Endodermal cell (in vitro differentiated cells): ENCODE data around the gene ZCWPW2. TPM values are rescaled to one million over a fixed set of nuclear protein-coding genes. Genes with fewer than 3 reads are reported as not detected.

Experiments
- DNase-seq: peaks from one replicate; pipeline ENCODE4 v3.0.0-alpha.2; 2017
- H3K27ac ChIP-seq: 2 replicates; pipeline ENCODE4 v1.5.1; 2013; ENCODE audit warnings: mild to moderate bottlenecking, low read depth, low read length, moderate library complexity
- H3K27me3 ChIP-seq: 2 replicates; pipeline ENCODE4 v1.6.1; 2013; ENCODE audit warnings: mild to moderate bottlenecking, low read length, moderate library complexity; ENCODE audit not compliant: insufficient read depth, control insufficient read depth, poor library complexity, severe bottlenecking
- H3K36me3 ChIP-seq: 2 replicates; pipeline ENCODE4 v1.7.0; 2013; ENCODE audit warnings: mild to moderate bottlenecking, low read length, moderate library complexity; ENCODE audit not compliant: control insufficient read depth, insufficient read depth
- H3K4me1 ChIP-seq: one replicate; pipeline ENCODE4 v1.7.0; 2013; ENCODE audit warnings: low read length; ENCODE audit not compliant: control insufficient read depth, insufficient read depth
- H3K4me3 ChIP-seq: 2 replicates; pipeline ENCODE4 v1.5.1; 2013; ENCODE audit warnings: mild to moderate bottlenecking, low read length, moderate library complexity
- H3K9ac ChIP-seq: 2 replicates; pipeline ENCODE4 v1.6.1; 2013; ENCODE audit warnings: mild to moderate bottlenecking, low read length, moderate library complexity; ENCODE audit not compliant: poor library complexity, severe bottlenecking; ENCODE audit errors: extremely low read depth
- H3K9me3 ChIP-seq: 2 replicates; pipeline ENCODE4 v1.6.1; 2013; ENCODE audit warnings: mild to moderate bottlenecking, low read length, moderate library complexity; ENCODE audit not compliant: control insufficient read depth
- H3K27ac Mint-ChIP-seq: 2 replicates; pipeline ENCODE4 v1.8.0; 2020; ENCODE audit warnings: mixed read lengths
- H3K27me3 Mint-ChIP-seq: 2 replicates; pipeline ENCODE4 v1.8.0; 2021; ENCODE audit warnings: mild to moderate bottlenecking, mixed read lengths; ENCODE audit not compliant: insufficient read depth
- H3K36me3 Mint-ChIP-seq: 2 replicates; pipeline ENCODE4 v1.8.0; 2020; ENCODE audit warnings: low read depth, mixed read lengths
- H3K4me1 Mint-ChIP-seq: 2 replicates; pipeline ENCODE4 v1.8.0; 2020; ENCODE audit warnings: mixed read lengths
- H3K4me3 Mint-ChIP-seq: 2 replicates; pipeline ENCODE4 v1.8.0; 2020; ENCODE audit warnings: mild to moderate bottlenecking, moderate library complexity, mixed read lengths
- H3K9me3 Mint-ChIP-seq: 2 replicates; pipeline ENCODE4 v1.8.0; 2020; ENCODE audit warnings: mild to moderate bottlenecking, mixed read lengths
- WGBS, 2 experiments: methylation state at CpG; one replicate each; pipeline versions ENCODE4 v1.1.5 to v1.1.7; 2013; ENCODE audit warnings: missing lambda C conversion rate in 2 of 2, mixed read lengths in 1 of 2; ENCODE audit not compliant: insufficient coverage in 1 of 2, insufficient read length in 1 of 2; 5-methylcytosine and 5-hydroxymethylcytosine counted together
- long read RNA-seq, 4 experiments: library from polyadenylated mRNA in 2 of 4; library from RNA in 1 of 4; library from capped mRNA in 1 of 4; stranded (forward) in 3 of 4; unstranded in 1 of 4; transcript quantifications; one replicate each; pipeline ENCODE4 v2.0.0, GENCODE V29; 2020 to 2021; ENCODE audit warnings: inconsistent platforms in 1 of 4
- polyA plus RNA-seq, 2 experiments: library from polyadenylated mRNA; stranded (reverse); fragments of 50-300 nt; gene quantifications; one replicate each; pipeline ENCODE4 v1.2.3, GENCODE V29; 2013
- total RNA-seq, 2 donors: library from RNA; stranded (reverse); fragmentation: NEBNext Ultra II Directional in 1 of 2; extraction: Animal tissue kit (Norgen Biotek cat#: 25700) in 1 of 2; gene quantifications; 2 replicates in 1 of 2; 3 replicates in 1 of 2; pipeline ENCODE4 v1.2.1, GENCODE V29; 2021
- TF ChIP-seq, protein P1 (sequence below): fragments of 200-600 bp; sonication (generic); conservative IDR thresholded peaks from 2 replicates; pipeline ENCODE4 v1.5.0; 2021; ENCODE audit warnings: antibody characterized with exemption, mild to moderate bottlenecking

The ZCWPW2 gene
- total RNA-seq = under 1 TPM in 1 of 2 donors, not detected in 1; 0.82 TPM
- polyA plus RNA-seq (2013, experiment 1 of 2) = 1.2 TPM
- 1.1 TPM for polyA plus RNA-seq (2013, experiment 2 of 2)
- long read RNA-seq, experiment 1, partial matches to known transcripts = 1 of 1 reads
- long read RNA-seq, experiment 1, other reads (novel, unspliced or antisense) = 0 of 1 reads
- long read RNA-seq, experiment 2, partial matches to known transcripts = 0 of 6 reads
- long read RNA-seq, experiment 2, other reads (novel, unspliced or antisense) = 6 of 6 reads
- long read RNA-seq, experiment 3, partial matches to known transcripts = 0 of 2 reads
- long read RNA-seq, experiment 3, other reads (novel, unspliced or antisense) = 2 of 2 reads
- long read RNA-seq, experiment 4, partial matches to known transcripts = 0 of 5 reads
- long read RNA-seq, experiment 4, other reads (novel, unspliced or antisense) = 5 of 5 reads

- peak within 1 kb of the TSS; percentile 98 for H3K27ac Mint-ChIP-seq
These were observed at the start of gene ZCWPW2, which contains the start of gene AZI2 for GRCh38 chr3:28348629-28349468. TSS of gene ZCWPW2 (plus strand) at chr3:28348721. CDS start at chr3:28413069, 64,348 bp downstream. TSS of gene AZI2 (minus strand) at chr3:28348824. CDS start at chr3:28340617, 8,207 bp downstream.

DNA sequence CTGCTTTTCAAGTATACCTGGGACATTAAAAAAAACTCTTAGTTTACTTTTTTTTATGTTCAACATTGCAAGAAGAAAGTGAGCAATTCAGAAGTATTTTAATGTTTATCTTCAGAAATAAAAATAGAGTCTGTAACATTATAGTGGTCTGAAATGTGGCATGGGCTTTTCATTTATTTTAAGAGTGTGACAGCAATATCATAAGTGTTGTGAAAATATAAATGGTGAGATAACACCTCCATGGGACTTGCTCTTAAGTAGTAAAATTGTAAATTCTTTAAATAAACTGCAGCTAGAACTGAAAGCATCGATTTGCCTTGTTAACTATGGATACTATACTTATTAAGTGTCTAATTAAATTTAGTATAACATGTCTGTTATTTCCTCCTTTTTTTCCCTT, 48.8 kb upstream of the ZCWPW2 start:
- H3K27ac Mint-ChIP-seq = no peak overlapping the region

More at GRCh38 chr3:28348629-28349468, at the start of gene ZCWPW2, which contains the start of gene AZI2:
- H3K4me1 Mint-ChIP-seq = peaks cover 27% of the 10 kb centered on the region
- H3K4me3 Mint-ChIP-seq = peak within 1 kb of the TSS; percentile 94
- H3K36me3 Mint-ChIP-seq = peaks cover 16% of the 10 kb centered on the region
- peak within 1 kb of the TSS; percentile 76 for H3K9ac ChIP-seq
- WGBS, 2 experiments = 0% methylated on average over 51 to 83 of the region's 83 CpGs
- peaks cover 17% of the 10 kb centered on the region for H3K9me3 ChIP-seq
- peaks cover 6% of the 10 kb centered on the region for H3K4me1 ChIP-seq
- H3K27ac ChIP-seq = peak within 1 kb of the TSS; percentile 97
- peak within 1 kb of the TSS; percentile 89 for H3K4me3 ChIP-seq
- H3K9me3 Mint-ChIP-seq = peaks cover 10% of the 10 kb centered on the region
- peak; percentile 96 for DNase-seq
- H3K36me3 ChIP-seq = peaks cover 13% of the 10 kb centered on the region
- TF ChIP-seq, protein P1, sequence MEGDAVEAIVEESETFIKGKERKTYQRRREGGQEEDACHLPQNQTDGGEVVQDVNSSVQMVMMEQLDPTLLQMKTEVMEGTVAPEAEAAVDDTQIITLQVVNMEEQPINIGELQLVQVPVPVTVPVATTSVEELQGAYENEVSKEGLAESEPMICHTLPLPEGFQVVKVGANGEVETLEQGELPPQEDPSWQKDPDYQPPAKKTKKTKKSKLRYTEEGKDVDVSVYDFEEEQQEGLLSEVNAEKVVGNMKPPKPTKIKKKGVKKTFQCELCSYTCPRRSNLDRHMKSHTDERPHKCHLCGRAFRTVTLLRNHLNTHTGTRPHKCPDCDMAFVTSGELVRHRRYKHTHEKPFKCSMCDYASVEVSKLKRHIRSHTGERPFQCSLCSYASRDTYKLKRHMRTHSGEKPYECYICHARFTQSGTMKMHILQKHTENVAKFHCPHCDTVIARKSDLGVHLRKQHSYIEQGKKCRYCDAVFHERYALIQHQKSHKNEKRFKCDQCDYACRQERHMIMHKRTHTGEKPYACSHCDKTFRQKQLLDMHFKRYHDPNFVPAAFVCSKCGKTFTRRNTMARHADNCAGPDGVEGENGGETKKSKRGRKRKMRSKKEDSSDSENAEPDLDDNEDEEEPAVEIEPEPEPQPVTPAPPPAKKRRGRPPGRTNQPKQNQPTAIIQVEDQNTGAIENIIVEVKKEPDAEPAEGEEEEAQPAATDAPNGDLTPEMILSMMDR = peak; percentile 56
- no peaks in the 10 kb centered on the region for H3K27me3 ChIP-seq
- H3K27me3 Mint-ChIP-seq = no peaks in the 10 kb centered on the region

More for the DNA sequence above, 48.8 kb upstream of the ZCWPW2 start:
- DNase-seq = no peak
- Histone ChIP-seq H3K4me1 (no peaks in the 10 kb centered on the region), H3K9ac (no peak overlapping the region), H3K27ac (no peak overlapping the region), H3K27me3 (no peaks in the 10 kb centered on the region), H3K4me3 (no peak overlapping the region), H3K36me3 (peaks cover 3% of the 10 kb centered on the region), H3K9me3 (no peaks in the 10 kb centered on the region)
- Mint-ChIP-seq H3K9me3 (no peaks in the 10 kb centered on the region), H3K27me3 (no peaks in the 10 kb centered on the region), H3K4me3 (no peak overlapping the region), H3K4me1 (peaks cover 6% of the 10 kb centered on the region), H3K36me3 (no peaks in the 10 kb centered on the region)
- TF ChIP-seq, protein P1 = no peak
- no CpG with 5 or more reads among the region's 1 CpG for WGBS, 2 experiments
